ENCODE results near the gene CASP8AP2. TPM values are rescaled to one million over a fixed set of nuclear protein-coding genes. Genes with fewer than 3 reads are reported as not detected.

The CASP8AP2 gene
- polyA plus RNA-seq, 1 donor from 2014 or later: 16.8 TPM

DNA sequence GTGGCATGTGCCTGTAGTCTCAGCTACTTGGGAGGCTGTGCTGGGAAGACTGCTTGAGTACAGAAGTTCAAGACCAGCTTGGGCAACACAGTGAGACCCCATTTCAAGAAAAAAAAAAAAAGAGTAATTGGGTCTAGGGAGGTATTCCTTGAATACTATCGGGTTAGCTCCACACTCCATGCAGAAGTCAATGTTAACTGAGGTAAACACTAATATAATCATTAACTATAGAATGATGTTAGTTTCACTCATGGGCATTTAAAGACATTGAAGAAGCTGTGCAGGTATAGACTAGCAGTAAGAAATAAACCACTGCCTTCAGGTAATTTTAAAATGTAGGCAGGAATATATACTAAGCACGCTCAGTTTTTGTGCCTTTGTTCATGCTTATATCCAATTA lies 42.7 kb upstream of the CASP8AP2 start:
- Histone ChIP-seq H3K9me2 (ENCODE audit: insufficient read depth, low read length) (no peaks in the 10 kb centered on the region), H3K79me2 (replicated peaks; ENCODE audit: insufficient read depth, low read length) (no peaks in the 10 kb centered on the region), H3K27me3 (ENCODE audit: insufficient read depth, low read depth, low read length) (no peaks in the 10 kb centered on the region), H3K4me2 (ENCODE audit: low read length) (no peak overlapping the region), H3F3A (ENCODE audit: insufficient read depth, low read length, poor library complexity, severe bottlenecking) (no peaks in the 10 kb centered on the region), H3K9me3 (ENCODE audit: low read length) (no peaks in the 10 kb centered on the region), H3K9ac (ENCODE audit: low read length) (no peak overlapping the region), H3K4me3 (ENCODE audit: low read length) (no peak overlapping the region), H3K27ac (ENCODE audit: low read length) (no peak overlapping the region), H2AFZ (ENCODE audit: low read depth, low read length) (no peak overlapping the region), H3K36me3 (ENCODE audit: insufficient read depth, low read length) (no peaks in the 10 kb centered on the region), H4K20me1 (ENCODE audit: insufficient read depth) (no peaks in the 10 kb centered on the region)
- TF ChIP-seq, protein P1, sequence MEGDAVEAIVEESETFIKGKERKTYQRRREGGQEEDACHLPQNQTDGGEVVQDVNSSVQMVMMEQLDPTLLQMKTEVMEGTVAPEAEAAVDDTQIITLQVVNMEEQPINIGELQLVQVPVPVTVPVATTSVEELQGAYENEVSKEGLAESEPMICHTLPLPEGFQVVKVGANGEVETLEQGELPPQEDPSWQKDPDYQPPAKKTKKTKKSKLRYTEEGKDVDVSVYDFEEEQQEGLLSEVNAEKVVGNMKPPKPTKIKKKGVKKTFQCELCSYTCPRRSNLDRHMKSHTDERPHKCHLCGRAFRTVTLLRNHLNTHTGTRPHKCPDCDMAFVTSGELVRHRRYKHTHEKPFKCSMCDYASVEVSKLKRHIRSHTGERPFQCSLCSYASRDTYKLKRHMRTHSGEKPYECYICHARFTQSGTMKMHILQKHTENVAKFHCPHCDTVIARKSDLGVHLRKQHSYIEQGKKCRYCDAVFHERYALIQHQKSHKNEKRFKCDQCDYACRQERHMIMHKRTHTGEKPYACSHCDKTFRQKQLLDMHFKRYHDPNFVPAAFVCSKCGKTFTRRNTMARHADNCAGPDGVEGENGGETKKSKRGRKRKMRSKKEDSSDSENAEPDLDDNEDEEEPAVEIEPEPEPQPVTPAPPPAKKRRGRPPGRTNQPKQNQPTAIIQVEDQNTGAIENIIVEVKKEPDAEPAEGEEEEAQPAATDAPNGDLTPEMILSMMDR (IDR thresholded peaks at IDR 0.05; ENCODE audit: poor library complexity, severe bottlenecking): no peak
- no peak for TF ChIP-seq MXI1 (conservative IDR thresholded peaks at IDR 0.05; ENCODE audit: poor library complexity, severe bottlenecking)
- TF ChIP-seq EZH2 (IDR thresholded peaks at IDR 0.05; ENCODE audit: borderline replicate concordance, insufficient read depth, low read length, poor library complexity, severe bottlenecking): no peak
- no peak for TF ChIP-seq SMC3 (conservative IDR thresholded peaks at IDR 0.05; ENCODE audit: poor library complexity)
- TF ChIP-seq RAD21 (conservative IDR thresholded peaks at IDR 0.05): no peak
- no peak for TF ChIP-seq TAF1 (IDR thresholded peaks at IDR 0.05; ENCODE audit: low read depth)
- TF ChIP-seq, protein P2, sequence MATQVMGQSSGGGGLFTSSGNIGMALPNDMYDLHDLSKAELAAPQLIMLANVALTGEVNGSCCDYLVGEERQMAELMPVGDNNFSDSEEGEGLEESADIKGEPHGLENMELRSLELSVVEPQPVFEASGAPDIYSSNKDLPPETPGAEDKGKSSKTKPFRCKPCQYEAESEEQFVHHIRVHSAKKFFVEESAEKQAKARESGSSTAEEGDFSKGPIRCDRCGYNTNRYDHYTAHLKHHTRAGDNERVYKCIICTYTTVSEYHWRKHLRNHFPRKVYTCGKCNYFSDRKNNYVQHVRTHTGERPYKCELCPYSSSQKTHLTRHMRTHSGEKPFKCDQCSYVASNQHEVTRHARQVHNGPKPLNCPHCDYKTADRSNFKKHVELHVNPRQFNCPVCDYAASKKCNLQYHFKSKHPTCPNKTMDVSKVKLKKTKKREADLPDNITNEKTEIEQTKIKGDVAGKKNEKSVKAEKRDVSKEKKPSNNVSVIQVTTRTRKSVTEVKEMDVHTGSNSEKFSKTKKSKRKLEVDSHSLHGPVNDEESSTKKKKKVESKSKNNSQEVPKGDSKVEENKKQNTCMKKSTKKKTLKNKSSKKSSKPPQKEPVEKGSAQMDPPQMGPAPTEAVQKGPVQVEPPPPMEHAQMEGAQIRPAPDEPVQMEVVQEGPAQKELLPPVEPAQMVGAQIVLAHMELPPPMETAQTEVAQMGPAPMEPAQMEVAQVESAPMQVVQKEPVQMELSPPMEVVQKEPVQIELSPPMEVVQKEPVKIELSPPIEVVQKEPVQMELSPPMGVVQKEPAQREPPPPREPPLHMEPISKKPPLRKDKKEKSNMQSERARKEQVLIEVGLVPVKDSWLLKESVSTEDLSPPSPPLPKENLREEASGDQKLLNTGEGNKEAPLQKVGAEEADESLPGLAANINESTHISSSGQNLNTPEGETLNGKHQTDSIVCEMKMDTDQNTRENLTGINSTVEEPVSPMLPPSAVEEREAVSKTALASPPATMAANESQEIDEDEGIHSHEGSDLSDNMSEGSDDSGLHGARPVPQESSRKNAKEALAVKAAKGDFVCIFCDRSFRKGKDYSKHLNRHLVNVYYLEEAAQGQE (IDR thresholded peaks at IDR 0.05; ENCODE audit: borderline replicate concordance): no peak
- TF ChIP-seq EP300 (conservative IDR thresholded peaks at IDR 0.05; ENCODE audit: poor library complexity, severe bottlenecking): no peak
- no peak for TF ChIP-seq POLR2AphosphoS5 (IDR thresholded peaks at IDR 0.05)

DNA sequence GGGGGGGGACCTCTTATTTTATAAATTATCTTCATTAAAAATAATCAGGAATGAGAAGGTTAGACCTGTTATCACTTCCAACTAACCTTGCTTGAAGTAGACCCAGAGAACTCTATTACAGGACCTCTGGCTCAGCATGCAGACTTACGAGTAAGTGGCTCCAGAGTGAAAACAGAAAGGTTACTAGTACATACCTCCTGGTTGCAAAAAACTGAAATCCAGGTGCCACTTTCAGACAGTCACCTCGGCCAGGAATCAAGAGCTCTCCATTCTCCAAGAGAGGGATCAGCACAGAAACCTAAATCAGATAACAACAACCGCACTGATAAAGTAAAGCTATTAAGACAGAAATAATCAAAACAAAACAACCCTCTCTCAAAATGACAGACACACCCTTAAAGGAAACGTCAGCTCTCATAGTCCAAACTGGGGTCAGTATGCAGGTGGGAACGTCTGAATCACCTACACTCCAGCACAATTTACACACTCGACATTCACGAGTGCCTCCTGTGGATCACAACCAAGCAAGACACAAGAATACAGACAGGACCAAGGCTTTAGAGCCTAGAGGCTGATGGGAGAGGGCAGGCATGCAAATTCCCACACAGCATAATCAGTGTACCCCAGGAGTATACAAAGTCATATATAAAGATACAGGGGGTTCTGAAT lies 41.9 kb upstream of the CASP8AP2 start:
- no peak overlapping the region for H3K4me2 ChIP-seq (ENCODE audit: low read length)
- TF ChIP-seq MXI1 (conservative IDR thresholded peaks at IDR 0.05; ENCODE audit: poor library complexity, severe bottlenecking): no peak
- TF ChIP-seq RAD21 (conservative IDR thresholded peaks at IDR 0.05): no peak
- TF ChIP-seq POLR2AphosphoS5 (IDR thresholded peaks at IDR 0.05): no peak
- TF ChIP-seq TAF1 (IDR thresholded peaks at IDR 0.05; ENCODE audit: low read depth): no peak
- TF ChIP-seq, protein P1 (IDR thresholded peaks at IDR 0.05; ENCODE audit: poor library complexity, severe bottlenecking): no peak
- TF ChIP-seq, protein P2 (IDR thresholded peaks at IDR 0.05; ENCODE audit: borderline replicate concordance): no peak
- TF ChIP-seq EP300 (conservative IDR thresholded peaks at IDR 0.05; ENCODE audit: poor library complexity, severe bottlenecking): no peak
- TF ChIP-seq EZH2 (IDR thresholded peaks at IDR 0.05; ENCODE audit: borderline replicate concordance, insufficient read depth, low read length, poor library complexity, severe bottlenecking): no peak
- TF ChIP-seq SMC3 (conservative IDR thresholded peaks at IDR 0.05; ENCODE audit: poor library complexity): no peak
- no peaks in the 10 kb centered on the region for H3F3A ChIP-seq (ENCODE audit: insufficient read depth, low read length, poor library complexity, severe bottlenecking)
- no peaks in the 10 kb centered on the region for H3K9me2 ChIP-seq (ENCODE audit: insufficient read depth, low read length)
- H3K4me3 ChIP-seq (ENCODE audit: low read length): no peak overlapping the region
- no peaks in the 10 kb centered on the region for H3K9me3 ChIP-seq (ENCODE audit: low read length)
- H4K20me1 ChIP-seq (ENCODE audit: insufficient read depth): no peaks in the 10 kb centered on the region
- no peak overlapping the region for H3K27ac ChIP-seq (ENCODE audit: low read length)
- no peak overlapping the region for H2AFZ ChIP-seq (ENCODE audit: low read depth, low read length)
- H3K79me2 ChIP-seq (replicated peaks; ENCODE audit: insufficient read depth, low read length): no peaks in the 10 kb centered on the region
- H3K36me3 ChIP-seq (ENCODE audit: insufficient read depth, low read length): no peaks in the 10 kb centered on the region
- H3K9ac ChIP-seq (ENCODE audit: low read length): no peak overlapping the region
- H3K27me3 ChIP-seq (ENCODE audit: insufficient read depth, low read depth, low read length): no peaks in the 10 kb centered on the region
